Erythroblast (primary cell): Measurements from ENCODE around the gene CNTN4.
A peak's percentile ranks its signal among the peaks of the same experiment; 100 is the strongest.
"Not testable (repeated sequence)": the region's sequence is repeated elsewhere in the genome, so short reads cannot be mapped to it uniquely, and the experiment has no call there.

Experiments used
- DNase-seq, 2 experiments: peaks; one replicate each; lab custom pipeline; 2025; lab: John Stamatoyannopoulos, UW
- GATA1 ChIP-seq: IDR thresholded peaks from 2 replicates; pipeline ENCODE4 v1.6.1; 2011; ENCODE audit warnings: low read depth, mild to moderate bottlenecking, control low read depth, low read length, moderate library complexity
- POLR2A ChIP-seq: IDR thresholded peaks from 2 replicates; pipeline ENCODE4 v1.6.1; 2011; ENCODE audit warnings: mild to moderate bottlenecking, low read length

CNTN4 gene

GRCh38 chr3:2513986-2514385, 415.3 kb downstream of the CNTN4 start:
- DNase-seq = no peak
- no peak for TF ChIP-seq POLR2A
- TF ChIP-seq GATA1 = no peak

- no peak for DNase-seq
- TF ChIP-seq GATA1 = no peak
Measured at GRCh38 chr3:2516762-2517441, 418.2 kb downstream of the CNTN4 start.

- no peak for TF ChIP-seq POLR2A
- no peak for TF ChIP-seq GATA1
- no peak for DNase-seq
Measured at GRCh38 chr3:2517500-2518172, 419.0 kb downstream of the CNTN4 start.

GRCh38 chr3:2523281-2523836, 424.7 kb downstream of the CNTN4 start:
- DNase-seq = no peak
- no peak for TF ChIP-seq GATA1
- TF ChIP-seq POLR2A = no peak

GRCh38 chr3:2525968-2526367, 427.3 kb downstream of the CNTN4 start:
- TF ChIP-seq GATA1 = no peak
- no peak for TF ChIP-seq POLR2A
- DNase-seq = no peak

- DNase-seq = no peak
- TF ChIP-seq GATA1 (no peak), POLR2A (no peak)
Measured at GRCh38 chr3:2526926-2527325, 428.3 kb downstream of the CNTN4 start.

- DNase-seq = not testable (repeated sequence)
Measured at GRCh38 chr3:2527328-2527727, 428.7 kb downstream of the CNTN4 start.

- not testable (repeated sequence) for DNase-seq
Measured at GRCh38 chr3:2534767-2535166, 436.1 kb downstream of the CNTN4 start.

GRCh38 chr3:2535206-2535605, 436.5 kb downstream of the CNTN4 start:
- no peak for DNase-seq
- no peak for TF ChIP-seq GATA1

- no peak for DNase-seq
- TF ChIP-seq POLR2A (no peak), GATA1 (no peak)
Measured at GRCh38 chr3:2536575-2536974, 437.9 kb downstream of the CNTN4 start.

- DNase-seq = peak; percentile 1 to 49
- TF ChIP-seq POLR2A (no peak), GATA1 (no peak)
Measured at GRCh38 chr3:2540115-2540514, 441.4 kb downstream of the CNTN4 start.

- DNase-seq = no peak
- TF ChIP-seq POLR2A (no peak), GATA1 (no peak)
Measured at GRCh38 chr3:2543247-2543646, 444.6 kb downstream of the CNTN4 start.

- TF ChIP-seq GATA1 (no peak), POLR2A (no peak)
- DNase-seq = no peak
Measured at GRCh38 chr3:2544212-2544611, 445.5 kb downstream of the CNTN4 start.

- no peak for DNase-seq
- TF ChIP-seq POLR2A (no peak), GATA1 (no peak)
Measured at GRCh38 chr3:2544718-2545117, 446.1 kb downstream of the CNTN4 start.

- TF ChIP-seq POLR2A = no peak
- no peak for TF ChIP-seq GATA1
- DNase-seq = no peak
Measured at GRCh38 chr3:2547049-2547448, 448.4 kb downstream of the CNTN4 start.
